ENCODE measurements around the gene TTC33.

GRCh38 chr5:40502736-40503135 lies 253.0 kb downstream of the TTC33 start:
- TF ChIP-seq, protein P1, sequence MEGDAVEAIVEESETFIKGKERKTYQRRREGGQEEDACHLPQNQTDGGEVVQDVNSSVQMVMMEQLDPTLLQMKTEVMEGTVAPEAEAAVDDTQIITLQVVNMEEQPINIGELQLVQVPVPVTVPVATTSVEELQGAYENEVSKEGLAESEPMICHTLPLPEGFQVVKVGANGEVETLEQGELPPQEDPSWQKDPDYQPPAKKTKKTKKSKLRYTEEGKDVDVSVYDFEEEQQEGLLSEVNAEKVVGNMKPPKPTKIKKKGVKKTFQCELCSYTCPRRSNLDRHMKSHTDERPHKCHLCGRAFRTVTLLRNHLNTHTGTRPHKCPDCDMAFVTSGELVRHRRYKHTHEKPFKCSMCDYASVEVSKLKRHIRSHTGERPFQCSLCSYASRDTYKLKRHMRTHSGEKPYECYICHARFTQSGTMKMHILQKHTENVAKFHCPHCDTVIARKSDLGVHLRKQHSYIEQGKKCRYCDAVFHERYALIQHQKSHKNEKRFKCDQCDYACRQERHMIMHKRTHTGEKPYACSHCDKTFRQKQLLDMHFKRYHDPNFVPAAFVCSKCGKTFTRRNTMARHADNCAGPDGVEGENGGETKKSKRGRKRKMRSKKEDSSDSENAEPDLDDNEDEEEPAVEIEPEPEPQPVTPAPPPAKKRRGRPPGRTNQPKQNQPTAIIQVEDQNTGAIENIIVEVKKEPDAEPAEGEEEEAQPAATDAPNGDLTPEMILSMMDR (IDR thresholded peaks at IDR 0.05) = no peak
- no peak for TF ChIP-seq POLR2AphosphoS5 (IDR thresholded peaks at IDR 0.05)

Data from suprapubic skin (tissue), 3 donors.